H9 (cell line): Measurements from ENCODE around the gene WDR72. TPM values are rescaled to one million over a fixed set of nuclear protein-coding genes. Genes with fewer than 3 reads are reported as not detected.

Source experiments
- DNase-seq: peaks from one replicate; pipeline ENCODE4 v3.0.0-alpha.2; 2017
- H2AFZ ChIP-seq: one replicate; pipeline ENCODE4 v1.6.1; 2013; ENCODE audit warnings: mild to moderate bottlenecking, low read length, control low read depth, moderate library complexity
- H2AK5ac ChIP-seq: 2 replicates; pipeline ENCODE4 v1.6.1; 2013; ENCODE audit warnings: low read length, control low read depth, mixed read lengths; ENCODE audit not compliant: insufficient read length
- H2BK120ac ChIP-seq: one replicate; pipeline ENCODE4 v1.6.1; 2013; ENCODE audit warnings: low read depth, mild to moderate bottlenecking, low read length, control low read depth, inconsistent platforms; ENCODE audit not compliant: poor library complexity, severe bottlenecking
- H2BK12ac ChIP-seq: 2 replicates; pipeline ENCODE4 v1.6.1; 2013; ENCODE audit warnings: low read length, control low read depth, mixed read lengths, low read depth; ENCODE audit not compliant: insufficient read length
- H2BK15ac ChIP-seq: 2 replicates; pipeline ENCODE4 v1.6.1; 2013; ENCODE audit warnings: low read depth, low read length, control low read depth
- H2BK20ac ChIP-seq: one replicate; pipeline ENCODE4 v1.6.1; 2013; ENCODE audit warnings: low read depth, mild to moderate bottlenecking, low read length, control low read depth, inconsistent platforms; ENCODE audit not compliant: poor library complexity, severe bottlenecking
- H2BK5ac ChIP-seq: 2 replicates; pipeline ENCODE4 v1.6.1; 2013; ENCODE audit warnings: low read length, control low read depth, mixed read lengths; ENCODE audit not compliant: insufficient read length
- H3K14ac ChIP-seq: 2 replicates; pipeline ENCODE4 v1.6.1; 2013; ENCODE audit warnings: low read length, control low read depth; ENCODE audit not compliant: insufficient read depth
- H3K18ac ChIP-seq: 2 replicates; pipeline ENCODE4 v1.6.1; 2013; ENCODE audit warnings: low read depth, mild to moderate bottlenecking, mixed read lengths, low read length, control low read depth; ENCODE audit not compliant: insufficient read length
- H3K23ac ChIP-seq: 2 replicates; pipeline ENCODE4 v1.6.1; 2013; ENCODE audit warnings: low read length, control low read depth, mixed read lengths, low read depth; ENCODE audit not compliant: insufficient read length
- H3K23me2 ChIP-seq: 2 replicates; pipeline ENCODE4 v1.6.1; 2013; ENCODE audit warnings: low read depth, mild to moderate bottlenecking, mixed read lengths, low read length, control low read depth; ENCODE audit not compliant: insufficient read length, poor library complexity, severe bottlenecking
- H3K27ac ChIP-seq: 2 replicates; pipeline ENCODE4 v1.5.1; 2013; ENCODE audit warnings: low read length, control low read depth, mixed read lengths, low read depth; ENCODE audit not compliant: insufficient read length
- H3K27me3 ChIP-seq: 2 replicates; pipeline ENCODE4 v1.6.1; 2013; ENCODE audit warnings: low read length, control low read depth, inconsistent platforms; ENCODE audit not compliant: insufficient read depth
- H3K4ac ChIP-seq: 2 replicates; pipeline ENCODE4 v1.6.1; 2013; ENCODE audit warnings: low read depth, mild to moderate bottlenecking, control low read depth, inconsistent platforms, low read length, moderate library complexity
- H3K4me1 ChIP-seq: 2 replicates; pipeline ENCODE4 v1.6.1; 2013; ENCODE audit warnings: low read length, control low read depth, inconsistent platforms; ENCODE audit not compliant: insufficient read depth
- H3K4me2 ChIP-seq: 2 replicates; pipeline ENCODE4 v1.6.1; 2013; ENCODE audit warnings: low read length, control low read depth, mixed read lengths; ENCODE audit not compliant: insufficient read length, insufficient read depth
- H3K56ac ChIP-seq: 2 replicates; pipeline ENCODE4 v1.6.1; 2013; ENCODE audit warnings: low read depth, mild to moderate bottlenecking, mixed read lengths, low read length, control low read depth; ENCODE audit not compliant: insufficient read length
- H3K79me1 ChIP-seq: 2 replicates; pipeline ENCODE4 v1.6.1; 2013; ENCODE audit warnings: low read depth, mild to moderate bottlenecking, moderate library complexity, low read length, control low read depth, inconsistent platforms; ENCODE audit not compliant: insufficient read depth, poor library complexity, severe bottlenecking
- H3K79me2 ChIP-seq: 2 replicates; pipeline ENCODE4 v1.6.1; 2013; ENCODE audit warnings: low read length, control low read depth, inconsistent platforms; ENCODE audit not compliant: insufficient read depth
- H3K9ac ChIP-seq: 2 replicates; pipeline ENCODE4 v1.6.1; 2013; ENCODE audit warnings: low read length, control low read depth, mixed read lengths; ENCODE audit not compliant: insufficient read length; ENCODE audit errors: extremely low read depth
- H3K9me3 ChIP-seq: one replicate; pipeline ENCODE4 v1.6.1; 2013; ENCODE audit warnings: low read depth, low read length, inconsistent platforms; ENCODE audit not compliant: control insufficient read depth
- H3T11ph ChIP-seq: one replicate; pipeline ENCODE4 v1.6.1; 2013; ENCODE audit warnings: mild to moderate bottlenecking, low read length, control low read depth, inconsistent platforms
- H4K20me1 ChIP-seq: one replicate; pipeline ENCODE4 v1.6.1; 2013; ENCODE audit not compliant: control insufficient read depth, insufficient read length, insufficient read depth
- H4K5ac ChIP-seq: 2 replicates; pipeline ENCODE4 v1.6.1; 2013; ENCODE audit warnings: low read depth, mild to moderate bottlenecking, mixed read lengths, low read length, control low read depth; ENCODE audit not compliant: insufficient read length
- H4K8ac ChIP-seq: replicated peaks from 2 replicates; pipeline ENCODE4 v1.6.1; 2013; ENCODE audit warnings: low read length, control low read depth, mixed read lengths, low read depth; ENCODE audit not compliant: insufficient read length
- H4K91ac ChIP-seq: 2 replicates; pipeline ENCODE4 v1.6.1; 2013; ENCODE audit warnings: low read depth, mild to moderate bottlenecking, moderate library complexity, mixed read lengths, low read length, control low read depth; ENCODE audit not compliant: insufficient read length
- H3K27ac Mint-ChIP-seq, 3 experiments: 2 replicates in 2 of 3; 3 replicates in 1 of 3; pipeline ENCODE4 v1.8.0; 2020 to 2021; ENCODE audit warnings: mixed read lengths in 3 of 3, mild to moderate bottlenecking in 1 of 3, moderate library complexity in 1 of 3
- H3K27me3 Mint-ChIP-seq: 2 replicates; pipeline ENCODE4 v1.8.0; 2021; ENCODE audit warnings: low read depth, mild to moderate bottlenecking, moderate library complexity, mixed read lengths
- H3K36me3 Mint-ChIP-seq, 3 experiments: 2 replicates in 2 of 3; 3 replicates in 1 of 3; pipeline ENCODE4 v1.8.0; 2020 to 2021; ENCODE audit warnings: low read depth in 3 of 3, mixed read lengths in 3 of 3; ENCODE audit not compliant: insufficient read depth in 1 of 3
- H3K4me1 Mint-ChIP-seq, 2 experiments: 2 replicates each; pipeline ENCODE4 v1.8.0; 2020; ENCODE audit warnings: mixed read lengths in 2 of 2
- H3K4me3 Mint-ChIP-seq, 2 experiments: 2 replicates in 1 of 2; 3 replicates in 1 of 2; pipeline ENCODE4 v1.8.0; 2020 to 2021; ENCODE audit warnings: mild to moderate bottlenecking in 2 of 2, mixed read lengths in 2 of 2, moderate library complexity in 1 of 2
- H3K9me3 Mint-ChIP-seq, 2 experiments: 2 replicates in 1 of 2; 3 replicates in 1 of 2; pipeline ENCODE4 v1.8.0; 2020; ENCODE audit warnings: mild to moderate bottlenecking in 2 of 2, mixed read lengths in 2 of 2, moderate library complexity in 1 of 2
- WGBS: extraction: QIAGEN DNeasy Blood & Tissue Kit; methylation state at CpG from one replicate; pipeline ENCODE4 v1.1.7; 2013; ENCODE audit warnings: missing lambda C conversion rate, low lambda C conversion rate, mixed read lengths; ENCODE audit not compliant: insufficient read length; ENCODE audit errors: extremely low coverage; 5-methylcytosine and 5-hydroxymethylcytosine counted together
- total RNA-seq: library from RNA; stranded (reverse); gene quantifications from 2 replicates; pipeline ENCODE4 v1.2.1, GENCODE V29; 2021
- TF ChIP-seq, protein P1 (sequence below): fragments of 200-600 bp; sonication (generic); conservative IDR thresholded peaks from 3 replicates; pipeline ENCODE4 v1.8.0; 2021; ENCODE audit warnings: antibody characterized with exemption, mild to moderate bottlenecking

WDR72 gene
- total RNA-seq, 1 experiment from 2014 or later, result 2.9 TPM

DNA sequence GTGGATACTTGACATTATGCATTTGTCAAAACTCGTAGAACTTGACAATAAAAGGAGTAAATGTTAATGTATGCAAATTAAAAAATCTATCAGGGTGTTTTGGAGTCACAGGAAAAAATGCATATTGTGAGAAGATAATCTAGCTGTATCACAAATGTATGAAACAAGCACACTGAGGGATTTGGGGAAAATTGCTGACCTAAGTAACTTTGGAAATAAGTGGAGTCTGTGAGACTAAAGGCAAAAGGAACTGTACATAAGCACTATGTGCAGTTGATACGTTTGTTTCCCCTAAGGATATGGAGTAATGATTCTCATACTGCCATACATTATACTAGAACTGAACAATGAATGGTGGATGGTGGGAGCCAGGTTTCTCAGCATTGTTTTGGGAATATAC is 43.2 kb upstream of the WDR72 start:
- H3K9ac ChIP-seq, result no peak overlapping the region
- H3K4me2 ChIP-seq, result no peak overlapping the region
- no peak overlapping the region for H3K14ac ChIP-seq
- no peak overlapping the region for H3K27ac ChIP-seq
- H4K91ac ChIP-seq, result no peak overlapping the region
- no CpG with 5 or more reads among the region's 2 CpGs for WGBS
- H2BK15ac ChIP-seq, result no peak overlapping the region
- no peak overlapping the region for H3K56ac ChIP-seq
- no peaks in the 10 kb centered on the region for H3K23me2 ChIP-seq
- H2BK20ac ChIP-seq, result no peak overlapping the region
- no peaks in the 10 kb centered on the region for H3K27me3 ChIP-seq
- no peak overlapping the region for H2BK5ac ChIP-seq
- no peak overlapping the region for H3T11ph ChIP-seq
- Mint-ChIP-seq H3K27me3 (peaks cover 11% of the 10 kb centered on the region), H3K9me3 (no peaks in the 10 kb centered on the region), H3K4me1 (no peaks in the 10 kb centered on the region), H3K36me3 (no peaks in the 10 kb centered on the region), H3K4me3 (no peak overlapping the region), H3K27ac (no peak overlapping the region)
- no peaks in the 10 kb centered on the region for H3K9me3 ChIP-seq
- TF ChIP-seq, protein P1, sequence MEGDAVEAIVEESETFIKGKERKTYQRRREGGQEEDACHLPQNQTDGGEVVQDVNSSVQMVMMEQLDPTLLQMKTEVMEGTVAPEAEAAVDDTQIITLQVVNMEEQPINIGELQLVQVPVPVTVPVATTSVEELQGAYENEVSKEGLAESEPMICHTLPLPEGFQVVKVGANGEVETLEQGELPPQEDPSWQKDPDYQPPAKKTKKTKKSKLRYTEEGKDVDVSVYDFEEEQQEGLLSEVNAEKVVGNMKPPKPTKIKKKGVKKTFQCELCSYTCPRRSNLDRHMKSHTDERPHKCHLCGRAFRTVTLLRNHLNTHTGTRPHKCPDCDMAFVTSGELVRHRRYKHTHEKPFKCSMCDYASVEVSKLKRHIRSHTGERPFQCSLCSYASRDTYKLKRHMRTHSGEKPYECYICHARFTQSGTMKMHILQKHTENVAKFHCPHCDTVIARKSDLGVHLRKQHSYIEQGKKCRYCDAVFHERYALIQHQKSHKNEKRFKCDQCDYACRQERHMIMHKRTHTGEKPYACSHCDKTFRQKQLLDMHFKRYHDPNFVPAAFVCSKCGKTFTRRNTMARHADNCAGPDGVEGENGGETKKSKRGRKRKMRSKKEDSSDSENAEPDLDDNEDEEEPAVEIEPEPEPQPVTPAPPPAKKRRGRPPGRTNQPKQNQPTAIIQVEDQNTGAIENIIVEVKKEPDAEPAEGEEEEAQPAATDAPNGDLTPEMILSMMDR, result no peak
- H2AK5ac ChIP-seq, result no peak overlapping the region
- no peaks in the 10 kb centered on the region for H3K79me2 ChIP-seq
- no peak overlapping the region for H4K5ac ChIP-seq
- DNase-seq, result no peak
- H3K4me1 ChIP-seq, result no peaks in the 10 kb centered on the region
- H2BK12ac ChIP-seq, result no peak overlapping the region
- no peaks in the 10 kb centered on the region for H3K79me1 ChIP-seq
- no peak overlapping the region for H2BK120ac ChIP-seq
- no peak overlapping the region for H3K18ac ChIP-seq
- no peaks in the 10 kb centered on the region for H4K20me1 ChIP-seq
- no peak overlapping the region for H3K4ac ChIP-seq
- H4K8ac ChIP-seq, result no peak overlapping the region
- no peak overlapping the region for H3K23ac ChIP-seq
- no peak overlapping the region for H2AFZ ChIP-seq
